OCI-LY1 (cell line): Measurements from ENCODE around the gene UBA6.

ENCODE experiments used
- EZH2 ChIP-seq: fragments of 200-600 bp; sonication (generic), shearing (Covaris generic); IDR thresholded peaks from 2 replicates; pipeline ENCODE4 v1.8.0; 2017; ENCODE audit warnings: borderline replicate concordance, mixed run types, mild to moderate bottlenecking, antibody characterized with exemption, low read length, moderate library complexity, mixed read lengths
- TF ChIP-seq, protein P1 (sequence below): fragments of 200-600 bp; sonication (generic), shearing (Covaris generic); IDR thresholded peaks from 2 replicates; pipeline ENCODE4 v1.5.1; 2017; ENCODE audit warnings: mild to moderate bottlenecking, antibody characterized with exemption, low read length, moderate library complexity, mixed read lengths

DNA sequence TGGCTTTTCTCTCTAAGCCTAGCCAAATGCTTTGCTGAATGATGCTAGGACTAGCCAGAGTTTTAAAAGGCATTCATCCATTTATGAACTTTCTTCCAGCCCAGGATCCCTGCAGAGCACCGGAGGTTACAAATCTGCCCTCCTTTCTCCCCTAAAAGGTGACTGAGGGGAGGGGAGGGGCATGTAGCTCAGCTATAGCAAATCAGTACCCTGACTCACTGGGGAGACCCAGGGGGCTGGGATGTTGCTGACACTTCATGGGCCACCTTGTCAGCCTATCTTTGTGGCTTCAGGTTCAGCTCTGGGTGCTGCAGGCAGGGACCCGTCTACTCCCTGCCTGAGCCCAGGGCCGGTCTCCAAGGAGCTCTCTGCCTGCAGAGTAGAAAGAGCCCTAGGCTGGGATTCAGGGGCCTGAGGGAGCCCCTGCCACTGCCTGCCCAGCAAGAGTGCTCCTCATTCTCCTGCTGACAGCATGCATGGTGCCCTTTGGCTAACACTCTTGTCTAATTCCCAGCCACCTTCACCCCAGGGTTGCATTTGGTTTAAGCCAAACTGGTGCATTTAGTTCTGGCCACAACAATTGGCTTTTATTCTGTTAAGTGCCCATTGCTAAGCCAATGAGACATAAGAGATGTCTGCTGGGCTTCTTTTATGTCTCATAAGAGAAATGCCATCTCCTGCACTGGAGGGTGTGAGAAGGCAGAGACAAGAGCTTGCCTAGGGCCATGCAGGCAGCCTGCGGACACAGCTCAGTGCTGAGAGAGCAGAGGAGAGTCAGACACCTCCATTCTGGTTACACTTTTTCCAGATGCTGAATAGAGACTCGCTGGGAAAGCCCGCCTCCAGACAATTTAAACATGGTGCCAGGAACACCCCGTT, 11.9 kb upstream of the UBA6 start:
- TF ChIP-seq EZH2 = no peak
- TF ChIP-seq, protein P1, sequence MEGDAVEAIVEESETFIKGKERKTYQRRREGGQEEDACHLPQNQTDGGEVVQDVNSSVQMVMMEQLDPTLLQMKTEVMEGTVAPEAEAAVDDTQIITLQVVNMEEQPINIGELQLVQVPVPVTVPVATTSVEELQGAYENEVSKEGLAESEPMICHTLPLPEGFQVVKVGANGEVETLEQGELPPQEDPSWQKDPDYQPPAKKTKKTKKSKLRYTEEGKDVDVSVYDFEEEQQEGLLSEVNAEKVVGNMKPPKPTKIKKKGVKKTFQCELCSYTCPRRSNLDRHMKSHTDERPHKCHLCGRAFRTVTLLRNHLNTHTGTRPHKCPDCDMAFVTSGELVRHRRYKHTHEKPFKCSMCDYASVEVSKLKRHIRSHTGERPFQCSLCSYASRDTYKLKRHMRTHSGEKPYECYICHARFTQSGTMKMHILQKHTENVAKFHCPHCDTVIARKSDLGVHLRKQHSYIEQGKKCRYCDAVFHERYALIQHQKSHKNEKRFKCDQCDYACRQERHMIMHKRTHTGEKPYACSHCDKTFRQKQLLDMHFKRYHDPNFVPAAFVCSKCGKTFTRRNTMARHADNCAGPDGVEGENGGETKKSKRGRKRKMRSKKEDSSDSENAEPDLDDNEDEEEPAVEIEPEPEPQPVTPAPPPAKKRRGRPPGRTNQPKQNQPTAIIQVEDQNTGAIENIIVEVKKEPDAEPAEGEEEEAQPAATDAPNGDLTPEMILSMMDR = no peak
